GM12875 (cell line): Measurements from ENCODE around the gene LUC7L2.

Experiments
- H3K4me3 ChIP-seq: one replicate; pipeline ENCODE4 v1.5.1; 2011; ENCODE audit warnings: low read depth, low read length, control low read depth
- CTCF ChIP-seq: IDR thresholded peaks from 2 replicates; pipeline ENCODE4 v1.5.1; 2011; ENCODE audit warnings: low read depth, mild to moderate bottlenecking, control low read depth, inconsistent platforms, low read length, moderate library complexity, borderline replicate concordance; ENCODE audit not compliant: insufficient read depth

LUC7L2 gene

GRCh38 chr7:139471740-139472353 is 112.2 kb downstream of the LUC7L2 start:
- no peak overlapping the region for H3K4me3 ChIP-seq
- no peak for TF ChIP-seq CTCF
